Psoas muscle (tissue), 8 donors: ENCODE data around the gene ZNF549. TPM values are rescaled to one million over a fixed set of nuclear protein-coding genes. Genes with fewer than 3 reads are reported as not detected.
"Not testable (repeated sequence)": the region's sequence is repeated elsewhere in the genome, so short reads cannot be mapped to it uniquely, and the experiment has no call there.

Experiments used
- ATAC-seq, 4 donors: fragments of 200-7000 bp; cut with Tn5 transposase; one replicate each; pipeline ENCODE4 v1.9.1; 2020; ENCODE audit warnings: moderate library complexity in 3 of 4, mild to moderate bottlenecking in 2 of 4
- DNase-seq, 2 donors: peaks; one replicate each; pipeline ENCODE4 v3.0.0-alpha.2; 2020
- H3K27ac ChIP-seq: fragments of 200-600 bp; one replicate; pipeline ENCODE4 v1.8.0; 2022
- H3K27me3 ChIP-seq, 3 donors: fragments of 200-600 bp in 1 of 3; one replicate each; pipeline versions ENCODE4 v1.6.1 to v1.8.0; 2013 to 2022; ENCODE audit warnings: low read length in 2 of 3, mild to moderate bottlenecking in 2 of 3, moderate library complexity in 1 of 3; ENCODE audit not compliant: insufficient read depth in 3 of 3
- H3K36me3 ChIP-seq, 2 donors: fragments of 200-600 bp in 1 of 2; one replicate each; pipeline versions ENCODE4 v1.6.1 to v1.8.0; 2013 to 2022; ENCODE audit warnings: low read depth in 1 of 2, mild to moderate bottlenecking in 1 of 2, moderate library complexity in 1 of 2; ENCODE audit not compliant: insufficient read depth in 1 of 2
- H3K4me1 ChIP-seq: fragments of 200-600 bp; one replicate; pipeline ENCODE4 v1.8.0; 2022
- H3K4me3 ChIP-seq: fragments of 200-600 bp; one replicate; pipeline ENCODE4 v1.8.0; 2022; ENCODE audit warnings: mild to moderate bottlenecking
- H3K9me3 ChIP-seq: fragments of 200-600 bp; one replicate; pipeline ENCODE4 v1.8.0; 2022
- WGBS, 3 donors: extraction: QIAGEN DNeasy Blood & Tissue Kit; methylation state at CpG; one replicate each; pipeline versions ENCODE4 v1.1.6 to v1.1.7; 2013; 5-methylcytosine and 5-hydroxymethylcytosine counted together
- intact Hi-C, 2 donors: fragments of 100-400 bp; cut with DNase I; formaldehyde crosslinking; loops; one replicate each; pipeline versions ENCODE4 v1.11.0 to v1.14.2; 2022
- polyA plus RNA-seq, 3 donors: library from polyadenylated mRNA; stranded (reverse); fragments of 200-250 nt; gene quantifications; one replicate each; pipeline ENCODE4 v1.2.3, GENCODE V29; 2013
- total RNA-seq, 4 donors: library from RNA; stranded (reverse); fragmentation: NEBNext Ultra II Directional in 2 of 4; extraction: Animal tissue kit (Norgen Biotek cat#: 25700) in 2 of 4; gene quantifications; one replicate each; pipeline versions ENCODE4 v1.2.1 to v1.2.4, GENCODE V29; 2021 to 2023
- TF ChIP-seq, protein P1 (sequence below): fragments of 200-600 bp; IDR thresholded peaks from one replicate; pipeline ENCODE4 v1.8.0; 2022; ENCODE audit warnings: antibody characterized with exemption
- donor health status: healthy with polysubstance abuse.
- donor health status: DM: no; HTN: no; CAD: no; lungs with moderate emphysema.
- donor health status: Bipolar disorder and iron deficiency.
- donor health status: healthy.
- donor health status: DM: yes; HTN: yes; CAD: no.
- donor health status: DM: no; HTN: no; CAD: no.
- donor health status: DM: no; HTN: no; CAD: no.
- donor health status: DM: yes; HTN: yes; CAD: no.

Gene ZNF549
- total and polyA plus RNA-seq, 7 donors = 1.4 to 4.6 (median 2.4) TPM

DNA sequence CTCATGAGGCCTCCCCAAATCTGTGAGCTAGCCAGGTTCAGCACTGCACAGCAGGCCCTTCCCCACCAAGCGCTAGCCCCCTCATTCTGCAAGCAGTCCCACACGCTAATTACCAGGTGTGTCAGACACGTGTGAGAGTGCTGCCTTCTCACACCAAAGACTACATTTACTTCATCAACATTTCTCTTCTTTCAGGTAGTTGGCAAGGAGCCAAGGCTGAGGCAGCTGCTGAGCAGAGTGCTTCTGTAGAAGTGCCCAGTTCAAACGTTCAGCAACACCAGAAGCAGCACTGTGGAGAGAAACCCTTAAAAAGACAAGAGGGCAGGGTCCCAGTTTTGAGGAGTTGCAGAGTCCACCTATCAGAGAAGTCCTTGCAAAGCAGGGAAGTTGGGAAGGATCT lies 21.0 kb upstream of the ZNF549 start:
- H3K4me1 ChIP-seq = no peaks in the 10 kb centered on the region
- no peak overlapping the region for H3K27ac ChIP-seq
- WGBS, 3 donors = 60 to 83% (median 83%) methylated on average over 4 of the region's 4 CpGs
- H3K27me3 ChIP-seq = no peaks in the 10 kb centered on the region
- no peak overlapping the region for H3K4me3 ChIP-seq
- ATAC-seq = no peak
- DNase-seq = no peak
- H3K36me3 ChIP-seq = peaks cover 12 to 41% of the 10 kb centered on the region in 2 donors
- peaks cover 17% of the 10 kb centered on the region for H3K9me3 ChIP-seq
- intact Hi-C loops = no loop called here
- TF ChIP-seq, protein P1, sequence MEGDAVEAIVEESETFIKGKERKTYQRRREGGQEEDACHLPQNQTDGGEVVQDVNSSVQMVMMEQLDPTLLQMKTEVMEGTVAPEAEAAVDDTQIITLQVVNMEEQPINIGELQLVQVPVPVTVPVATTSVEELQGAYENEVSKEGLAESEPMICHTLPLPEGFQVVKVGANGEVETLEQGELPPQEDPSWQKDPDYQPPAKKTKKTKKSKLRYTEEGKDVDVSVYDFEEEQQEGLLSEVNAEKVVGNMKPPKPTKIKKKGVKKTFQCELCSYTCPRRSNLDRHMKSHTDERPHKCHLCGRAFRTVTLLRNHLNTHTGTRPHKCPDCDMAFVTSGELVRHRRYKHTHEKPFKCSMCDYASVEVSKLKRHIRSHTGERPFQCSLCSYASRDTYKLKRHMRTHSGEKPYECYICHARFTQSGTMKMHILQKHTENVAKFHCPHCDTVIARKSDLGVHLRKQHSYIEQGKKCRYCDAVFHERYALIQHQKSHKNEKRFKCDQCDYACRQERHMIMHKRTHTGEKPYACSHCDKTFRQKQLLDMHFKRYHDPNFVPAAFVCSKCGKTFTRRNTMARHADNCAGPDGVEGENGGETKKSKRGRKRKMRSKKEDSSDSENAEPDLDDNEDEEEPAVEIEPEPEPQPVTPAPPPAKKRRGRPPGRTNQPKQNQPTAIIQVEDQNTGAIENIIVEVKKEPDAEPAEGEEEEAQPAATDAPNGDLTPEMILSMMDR = no peak

DNA sequence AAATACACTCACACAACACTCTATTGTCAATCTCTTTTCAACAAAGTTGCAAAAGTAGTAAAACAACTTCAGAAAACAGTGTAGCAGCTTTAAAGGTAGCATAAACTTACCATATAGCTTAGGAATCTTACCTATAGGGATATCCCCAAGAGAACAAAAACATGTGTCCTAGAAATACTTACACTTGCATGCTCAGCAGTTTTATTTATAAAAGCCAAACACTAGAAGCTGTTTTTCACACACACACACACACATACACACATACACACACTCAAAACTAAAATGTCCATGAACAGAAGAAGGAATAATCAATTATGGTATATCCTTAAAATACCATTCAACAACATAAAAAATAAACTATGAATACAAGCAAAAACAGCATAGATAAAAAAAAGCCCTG lies 15.7 kb upstream of the ZNF549 start:
- H3K27ac ChIP-seq = no peak overlapping the region
- ATAC-seq = no peak
- H3K9me3 ChIP-seq = peaks cover 34% of the 10 kb centered on the region

DNA sequence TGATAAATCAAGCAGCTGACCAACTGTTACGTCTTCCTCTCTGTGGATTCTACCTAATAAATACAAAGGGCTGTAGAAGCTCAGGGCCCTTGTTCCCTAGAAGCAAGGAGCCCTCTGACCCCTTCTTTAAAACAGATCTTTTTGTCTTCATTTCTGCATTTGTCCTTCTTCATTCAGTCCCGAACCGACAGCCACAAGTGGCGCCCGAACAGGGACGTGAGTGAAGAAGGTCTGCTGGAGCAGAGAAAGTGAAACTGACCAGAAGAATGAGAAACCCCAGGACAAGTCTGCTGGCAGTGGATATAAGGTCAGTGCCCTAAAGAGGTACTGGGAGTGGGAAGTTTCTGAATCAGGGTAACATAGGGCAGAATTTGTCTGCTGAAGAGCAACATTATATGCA lies 14.3 kb upstream of the ZNF549 start:
- DNase-seq = no peak
- H3K4me1 ChIP-seq = no peaks in the 10 kb centered on the region
- ATAC-seq = no peak
- peaks cover 19 to 44% of the 10 kb centered on the region in 2 donors for H3K36me3 ChIP-seq
- no peak overlapping the region for H3K4me3 ChIP-seq
- TF ChIP-seq, protein P1 = no peak
- H3K9me3 ChIP-seq = peaks cover 40% of the 10 kb centered on the region
- no peak overlapping the region for H3K27ac ChIP-seq
- intact Hi-C loops = no loop called here
- WGBS, 3 donors = 93 to 97% (median 95%) methylated on average over 6 of the region's 6 CpGs
- no peaks in the 10 kb centered on the region for H3K27me3 ChIP-seq

More for the DNA sequence above, 15.7 kb upstream of the ZNF549 start:
- H3K4me3 ChIP-seq = no peak overlapping the region
- DNase-seq = no peak
- H3K4me1 ChIP-seq = no peaks in the 10 kb centered on the region
- peaks cover 22 to 47% of the 10 kb centered on the region in 2 donors for H3K36me3 ChIP-seq
- H3K27me3 ChIP-seq = no peaks in the 10 kb centered on the region
- TF ChIP-seq, protein P1 = no peak
- intact Hi-C loops = no loop called here

DNA sequence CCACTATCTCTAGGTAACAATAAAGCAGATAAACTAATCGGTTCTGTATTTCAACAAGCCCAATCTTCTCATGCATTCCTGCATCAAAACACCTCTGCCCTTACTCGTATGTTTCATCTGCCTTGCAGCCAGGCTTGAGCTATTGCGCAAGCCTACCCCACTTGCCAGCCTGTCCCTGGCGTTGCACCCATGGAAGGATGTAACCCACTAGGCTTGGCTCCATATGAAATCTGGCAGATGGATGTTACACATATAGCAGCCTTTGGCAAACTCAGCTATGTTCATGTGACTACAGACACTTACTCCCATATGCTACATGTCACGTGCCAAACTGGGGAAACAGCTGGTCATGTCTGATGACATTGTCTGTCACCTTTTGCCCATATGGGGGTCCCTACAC lies 11.9 kb upstream of the ZNF549 start:
- intact Hi-C loops = no loop called here
- H3K36me3 ChIP-seq = peaks cover 19 to 40% of the 10 kb centered on the region in 2 donors

DNA sequence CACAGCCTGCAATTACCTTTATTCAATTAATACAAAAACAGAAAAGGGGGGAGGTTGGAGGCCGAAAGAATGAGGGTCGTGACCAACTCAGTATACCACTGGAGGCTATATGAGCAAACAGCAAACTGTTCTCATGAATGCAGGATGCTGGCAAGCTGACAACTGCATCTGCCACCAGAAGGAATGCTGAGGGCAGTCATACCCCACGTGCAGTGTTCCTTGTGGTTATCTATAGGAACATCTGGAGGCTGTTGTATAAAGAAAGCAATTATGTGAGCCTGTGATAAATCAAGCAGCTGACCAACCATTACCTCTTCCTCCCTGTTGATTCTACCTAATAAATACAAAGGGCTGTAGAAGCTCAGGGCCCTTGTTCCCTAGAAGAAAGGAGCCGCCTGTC lies 9.1 kb upstream of the ZNF549 start:
- intact Hi-C loops, H3K27me3 ChIP-seq, H3K9me3 ChIP-seq, ATAC-seq, H3K4me3 ChIP-seq, H3K27ac ChIP-seq, H3K4me1 ChIP-seq, DNase-seq: not testable (repeated sequence)
- peaks cover 19 to 35% of the 10 kb centered on the region in 2 donors for H3K36me3 ChIP-seq
- WGBS, 3 donors = 84 to 89% (median 86%) methylated on average over 4 of the region's 4 CpGs

More for the DNA sequence above, 11.9 kb upstream of the ZNF549 start:
- Histone ChIP-seq H3K9me3 (peaks cover 28% of the 10 kb centered on the region), H3K27ac (no peak overlapping the region), H3K4me3 (no peak overlapping the region), H3K4me1 (no peaks in the 10 kb centered on the region), H3K27me3 (no peaks in the 10 kb centered on the region)
- WGBS, 3 donors = 68 to 83% (median 80%) methylated on average over 5 of the region's 5 CpGs
- ATAC-seq (no peak), DNase-seq (no peak)
- TF ChIP-seq, protein P1 = no peak
